Amygdala (tissue), 56 donors: ENCODE data around the gene EXOSC1.
"Not testable (repeated sequence)": the region's sequence is repeated elsewhere in the genome, so short reads cannot be mapped to it uniquely, and the experiment has no call there.

Experiments used
- DNase-seq, 56 donors: peaks; one replicate each; lab custom pipeline; 2025; lab: John Stamatoyannopoulos, UW

The EXOSC1 gene

DNA sequence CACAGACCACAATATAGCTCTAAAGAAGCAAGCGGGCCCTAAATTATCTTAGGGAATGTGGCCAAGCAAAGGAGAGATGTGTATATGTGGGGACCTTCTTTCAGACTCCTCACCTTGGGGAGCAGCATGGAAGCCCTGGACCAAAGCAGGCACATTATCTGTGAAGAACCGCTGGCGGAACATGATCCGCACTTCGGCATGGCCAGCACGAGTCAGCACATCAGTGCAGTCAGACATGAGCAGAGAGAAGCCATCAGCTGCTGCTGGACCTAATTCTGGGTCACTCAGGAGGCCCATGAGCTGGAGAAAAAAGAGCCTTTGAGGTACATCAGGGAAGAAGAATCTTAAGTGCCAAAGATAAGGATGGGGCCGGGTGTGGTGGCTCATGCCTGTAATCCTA, 14.1 kb upstream of the EXOSC1 start:
- no peak for DNase-seq

- no peak for DNase-seq
These were observed 13.3 kb upstream of the EXOSC1 start for GRCh38 chr10:97459111-97459510.

DNA sequence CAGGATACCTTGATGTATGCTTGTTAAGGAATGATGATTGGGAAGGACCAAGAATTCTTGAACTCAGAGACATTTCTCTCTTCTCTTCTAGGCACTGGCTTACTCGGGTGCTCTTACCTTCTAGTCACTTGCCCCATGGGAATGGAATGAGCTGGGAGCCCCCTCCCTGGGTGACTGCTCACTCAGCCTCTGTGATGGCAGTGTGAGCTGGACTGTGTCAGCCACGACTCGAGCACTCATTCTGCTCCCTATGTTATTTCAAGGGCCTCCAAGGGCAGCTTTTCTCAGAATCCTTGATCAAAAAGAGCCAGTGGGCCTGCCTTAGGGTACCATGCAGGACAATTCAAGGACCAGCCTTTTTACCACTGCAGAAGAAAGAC, 10.9 kb upstream of the EXOSC1 start:
- no peak for DNase-seq

DNA sequence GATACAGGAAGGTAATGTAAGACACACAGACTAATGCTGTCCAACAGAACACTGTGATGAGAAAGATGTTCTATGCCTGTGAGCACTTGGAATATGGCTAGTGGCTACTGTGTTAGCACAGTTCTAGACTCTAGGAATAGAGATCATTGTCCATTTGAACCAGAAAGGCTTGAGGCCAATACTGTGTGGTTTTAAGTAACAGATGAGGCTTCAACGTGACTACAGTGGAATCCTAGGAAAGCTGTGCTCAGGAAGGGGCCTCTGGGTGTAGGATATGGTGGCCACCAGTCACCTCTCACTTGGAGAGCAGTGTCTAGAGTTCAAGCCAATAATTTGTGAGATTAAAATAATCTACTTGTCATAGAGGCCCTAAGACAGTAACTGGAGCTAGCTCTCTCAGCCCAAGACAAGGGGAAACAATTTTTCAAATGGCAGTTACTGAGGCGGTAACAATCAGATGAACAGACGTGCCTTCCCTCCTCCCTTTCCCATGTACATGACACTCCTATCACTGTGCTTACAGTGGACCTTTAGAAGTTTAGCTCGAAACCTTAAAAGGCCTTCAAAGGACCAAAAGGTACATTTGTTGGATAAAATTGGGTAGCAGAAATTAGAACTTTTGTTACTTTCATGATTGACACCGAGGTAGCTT, 10.4 kb upstream of the EXOSC1 start:
- DNase-seq = no peak

GRCh38 chr10:97454330-97455036, 8.7 kb upstream of the EXOSC1 start:
- peak in 7 of 56 donors; percentile 5 to 26 (median 13) for DNase-seq

- DNase-seq = no peak
These were observed 6.5 kb upstream of the EXOSC1 start for GRCh38 chr10:97452352-97452751.

DNA sequence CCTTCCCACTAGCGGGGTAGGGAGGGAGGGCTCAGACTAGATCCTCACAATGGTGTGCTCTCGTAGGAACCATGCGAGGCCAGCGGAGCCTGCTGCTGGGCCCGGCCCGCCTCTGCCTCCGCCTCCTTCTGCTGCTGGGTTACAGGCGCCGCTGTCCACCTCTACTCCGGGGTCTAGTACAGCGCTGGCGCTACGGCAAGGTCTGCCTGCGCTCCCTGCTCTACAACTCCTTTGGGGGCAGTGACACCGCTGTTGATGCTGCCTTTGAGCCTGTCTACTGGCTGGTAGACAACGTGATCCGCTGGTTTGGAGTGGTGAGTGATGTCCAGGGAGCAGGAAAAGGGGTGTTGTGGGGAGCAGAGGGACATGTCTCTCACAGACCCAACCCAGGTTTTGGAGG, 5.8 kb upstream of the EXOSC1 start:
- DNase-seq = no peak

DNA sequence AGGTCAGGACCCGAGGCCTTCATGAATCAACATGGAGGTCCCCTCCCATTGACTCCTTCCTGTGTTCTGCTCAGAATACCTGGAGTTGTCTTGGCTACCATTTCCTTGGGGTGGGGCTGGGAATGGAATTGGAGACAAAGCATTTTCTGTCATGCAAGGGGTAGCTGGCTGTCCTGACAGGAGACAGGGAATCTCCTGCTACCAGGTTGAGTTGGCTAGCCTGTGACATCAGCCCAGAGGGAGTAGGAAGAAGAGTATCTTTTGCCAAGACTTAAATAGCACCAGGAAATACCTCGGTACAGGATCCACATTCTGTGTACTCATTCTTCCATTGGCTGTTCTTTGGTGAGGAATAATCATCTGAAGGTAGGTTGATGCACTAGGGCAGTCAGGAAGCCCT, 5.0 kb upstream of the EXOSC1 start:
- no peak for DNase-seq

DNA sequence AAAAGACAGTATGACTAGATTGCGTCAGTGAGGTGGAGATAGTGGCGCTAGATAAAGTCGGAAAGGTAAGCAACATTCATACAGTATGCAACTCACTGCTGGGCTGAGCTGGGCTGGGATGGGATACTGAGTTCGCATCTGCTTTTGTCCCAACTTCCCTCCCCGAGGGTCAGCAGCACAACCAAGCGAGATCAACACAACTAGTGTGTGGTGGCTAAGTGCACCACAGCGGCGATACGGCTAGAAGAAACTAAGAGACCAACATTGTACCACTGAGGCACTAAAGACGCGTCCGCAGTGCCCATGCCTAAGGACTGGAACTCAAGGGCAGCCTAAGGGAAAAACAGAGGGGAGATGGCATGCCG, 467 bp downstream of the EXOSC1 start:
- DNase-seq = peak in 1 of 56 donors; percentile 43

DNA sequence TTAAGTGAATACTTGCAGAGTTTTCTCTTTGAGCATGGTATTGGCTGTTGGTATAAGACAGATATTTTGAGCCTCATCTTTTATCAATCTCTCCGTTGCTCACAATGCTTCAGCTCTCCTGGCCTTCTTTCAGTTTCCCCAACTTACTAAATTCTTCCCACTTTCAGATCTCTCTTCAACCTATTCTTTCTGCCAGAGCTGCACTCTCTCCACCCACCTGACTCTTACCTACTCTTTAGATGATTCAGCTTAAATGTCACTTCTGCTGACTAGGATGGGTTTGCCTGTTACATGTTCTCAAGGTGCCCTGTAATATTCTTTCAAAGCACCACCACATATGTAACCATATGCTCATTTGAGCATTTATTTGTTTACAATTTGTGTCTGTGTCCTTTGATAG, 1.6 kb downstream of the EXOSC1 start:
- DNase-seq = no peak

- no peak for DNase-seq
These were observed 3.5 kb downstream of the EXOSC1 start for GRCh38 chr10:97442277-97442676.

- no peak for DNase-seq
These were observed 10.6 kb downstream of the EXOSC1 start for GRCh38 chr10:97435211-97435610.

- DNase-seq = no peak
These were observed 11.2 kb downstream of the EXOSC1 start for GRCh38 chr10:97434557-97434956.

DNA sequence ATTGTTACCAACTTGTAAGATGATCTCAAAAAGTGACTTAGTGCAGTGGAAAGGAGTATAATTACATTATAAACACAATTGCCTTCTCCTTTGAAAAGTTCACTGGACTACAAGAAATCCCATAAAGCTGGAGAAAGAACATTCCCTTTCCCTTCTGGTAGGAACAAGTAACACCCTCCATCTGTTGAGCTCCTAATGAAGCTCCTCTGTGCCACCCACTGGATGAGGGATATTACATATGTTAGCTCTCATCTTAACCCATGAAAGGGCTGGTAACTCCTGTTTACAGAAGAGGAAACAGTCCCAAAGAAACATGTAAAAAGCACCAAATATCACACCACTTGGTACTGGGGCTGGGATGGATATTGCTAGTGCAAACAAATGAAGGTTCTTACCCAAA, 11.8 kb downstream of the EXOSC1 start:
- DNase-seq = no peak

GRCh38 chr10:97428572-97428981, 17.2 kb downstream of the EXOSC1 start:
- no peak for DNase-seq

DNA sequence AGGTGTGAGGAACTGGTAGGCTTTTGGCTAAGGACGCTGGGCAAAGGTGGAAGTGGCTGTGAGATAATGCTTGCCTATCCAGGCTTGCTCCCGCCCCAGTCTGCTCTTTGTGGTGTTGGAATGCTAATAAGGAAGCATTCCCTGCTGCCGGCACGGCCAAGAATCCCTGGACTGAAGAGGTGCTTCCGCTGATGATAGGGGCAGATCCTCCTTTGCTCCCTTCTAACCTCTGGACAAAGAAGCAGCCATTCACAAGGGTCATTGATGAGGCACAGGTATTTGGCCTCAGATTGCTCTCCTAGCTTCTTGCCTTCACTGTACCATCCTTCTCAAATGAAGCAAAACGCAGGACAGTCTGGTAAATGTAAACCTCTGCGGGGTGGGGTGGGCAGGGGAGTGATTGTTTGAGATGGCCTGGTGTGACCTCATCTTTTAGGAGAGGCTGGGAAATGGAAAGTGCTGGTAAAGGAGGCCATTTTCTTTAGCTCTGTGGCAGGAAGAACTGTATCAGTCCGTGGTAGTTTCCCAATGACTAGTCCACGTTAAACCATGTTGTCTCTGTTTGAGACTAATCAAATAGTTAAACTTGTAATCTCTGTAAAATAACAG, 18.1 kb downstream of the EXOSC1 start:
- no peak for DNase-seq

DNA sequence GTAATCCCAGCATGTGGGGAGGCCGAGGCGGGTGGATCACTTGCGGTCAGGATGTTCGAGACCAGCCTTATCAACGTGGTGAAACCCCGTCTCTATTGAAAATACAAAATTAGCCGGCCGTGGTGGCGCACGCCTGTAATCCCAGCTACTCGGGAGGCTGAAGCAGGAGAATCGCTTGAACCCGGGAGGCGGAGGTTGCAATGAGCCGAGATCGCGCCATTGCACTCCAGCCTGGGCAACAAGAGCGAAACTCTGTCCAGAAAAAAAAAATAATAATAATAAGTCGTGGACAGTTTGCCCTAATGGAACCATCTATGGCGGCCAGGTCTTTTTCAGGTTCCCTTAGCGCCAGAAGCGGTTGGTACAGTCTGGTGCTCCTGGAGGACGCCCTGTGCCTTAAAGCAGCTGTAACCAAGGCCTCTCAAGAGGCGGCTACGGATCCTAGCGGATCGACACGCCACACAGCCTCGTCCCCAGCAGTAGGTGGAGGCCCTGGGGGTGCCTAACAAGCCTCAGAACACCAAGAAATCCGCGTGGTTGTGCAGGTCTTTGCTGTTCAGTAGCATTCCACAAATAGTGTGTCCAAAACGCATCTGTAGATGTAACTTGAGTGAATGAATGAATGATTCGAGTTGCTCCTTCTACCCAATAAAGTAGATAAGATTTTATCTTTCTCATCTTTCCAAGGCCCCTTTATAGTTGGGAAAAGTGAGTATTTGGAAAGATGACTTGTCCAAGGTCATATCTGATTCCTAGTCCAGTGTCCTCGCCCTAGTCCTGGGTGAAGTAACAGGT, 18.8 kb downstream of the EXOSC1 start:
- no peak for DNase-seq

DNA sequence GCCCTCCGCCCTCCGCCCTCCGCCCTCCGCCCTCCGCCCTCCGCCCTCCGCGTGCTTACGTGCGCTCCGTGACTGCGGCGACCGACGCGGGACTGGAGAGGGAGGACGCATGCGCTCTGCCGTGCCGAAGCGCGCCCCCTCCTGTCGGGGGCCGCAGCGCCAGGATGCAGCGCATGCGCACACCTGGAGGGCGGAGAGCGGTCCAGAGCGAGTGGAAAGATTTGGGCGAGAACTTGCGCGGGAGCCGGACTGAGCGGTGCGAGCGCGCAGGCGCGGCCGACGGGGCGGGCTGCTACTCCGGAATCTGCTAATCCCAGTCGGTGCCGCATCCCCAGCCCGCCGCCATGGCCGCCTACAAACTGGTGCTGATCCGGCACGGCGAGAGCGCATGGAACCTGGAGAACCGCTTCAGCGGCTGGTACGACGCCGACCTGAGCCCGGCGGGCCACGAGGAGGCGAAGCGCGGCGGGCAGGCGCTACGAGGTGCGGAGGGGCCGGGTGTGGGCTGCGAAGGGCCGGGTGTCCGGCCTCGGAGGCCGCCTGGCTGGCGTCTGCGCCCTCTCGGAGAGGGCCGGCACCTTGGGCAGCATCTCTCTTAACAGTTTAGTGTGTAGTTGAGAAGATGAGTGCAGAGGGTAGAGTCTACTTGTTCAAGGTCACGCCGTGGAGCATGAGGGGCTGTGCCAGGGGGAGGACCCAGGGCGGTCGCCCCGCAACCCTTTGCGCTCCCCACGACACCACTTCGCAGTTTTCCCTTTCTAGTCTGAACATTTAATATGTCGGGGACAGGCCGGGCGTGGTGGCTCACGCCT, 19.6 kb downstream of the EXOSC1 start, which contains the start of gene PGAM1:
Gene PGAM1 (plus strand): TSS at position 228 of the 812 bp plus-strand sequence. CDS start 117 bp downstream, at position 345.
- peak; percentile 66 to 99 (median 90) for DNase-seq

DNA sequence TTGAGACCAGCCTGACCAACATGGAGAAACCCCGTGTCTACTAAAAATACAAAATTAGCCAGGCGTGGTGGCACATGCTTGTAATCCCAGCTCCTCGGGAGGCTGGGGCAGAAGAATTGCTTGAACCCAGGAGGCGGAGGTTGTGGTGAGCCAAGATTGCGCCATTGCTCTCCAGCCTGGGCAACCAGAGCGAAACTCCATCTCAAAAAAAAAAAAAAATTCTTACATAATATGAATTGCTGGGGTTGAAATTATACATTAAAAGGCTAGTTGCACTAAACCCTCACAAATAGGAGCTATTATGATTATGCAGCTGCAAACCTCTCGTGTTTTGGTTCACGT, 22.1 kb downstream of the EXOSC1 start:
- DNase-seq = not testable (repeated sequence)

DNA sequence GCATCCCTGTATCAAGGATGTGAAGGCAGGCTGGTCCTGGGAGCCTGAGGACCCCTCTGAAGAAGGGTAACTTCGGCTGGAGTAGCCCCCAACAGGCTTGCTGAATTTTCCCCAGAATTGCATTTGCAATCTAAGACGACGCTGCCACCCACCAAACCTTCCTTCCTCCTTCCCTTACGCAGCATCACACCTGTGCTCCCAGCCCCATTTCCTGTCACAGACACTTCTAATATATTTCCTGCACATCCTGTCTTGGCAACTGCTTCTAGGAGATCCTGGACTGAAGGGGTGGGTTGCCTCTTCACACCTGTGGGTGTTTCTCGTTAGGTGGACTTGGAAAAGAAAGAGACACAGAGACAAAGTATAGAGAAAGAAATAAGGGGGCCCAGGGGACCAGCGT, 29.2 kb downstream of the EXOSC1 start:
- DNase-seq = no peak
